ENCODE results near the gene JMJD6. TPM values are rescaled to one million over a fixed set of nuclear protein-coding genes. Genes with fewer than 3 reads are reported as not detected.
"Not testable (repeated sequence)": the region's sequence is repeated elsewhere in the genome, so short reads cannot be mapped to it uniquely, and the experiment has no call there.

JMJD6 gene
- total and polyA plus RNA-seq, 9 donors, result 13.8 to 25.0 (median 22.2) TPM

- H3K36me3 ChIP-seq (ENCODE audit: control insufficient read depth, insufficient read depth, low read length), result peaks cover 2% of the 10 kb centered on the region
- DNase-seq, result peak; percentile 96
- H3K4me1 ChIP-seq (ENCODE audit: control insufficient read depth, insufficient read depth, low read length), result peaks cover 54% of the 10 kb centered on the region
- H3K4me3 ChIP-seq (ENCODE audit: low read length), result peak overlapping the region; percentile 25
- no peaks in the 10 kb centered on the region for H3K9me3 ChIP-seq (replicated peaks; ENCODE audit: control insufficient read depth, low read depth, low read length)
- H3K27me3 ChIP-seq (ENCODE audit: control insufficient read depth, insufficient read depth, low read length), result no peaks in the 10 kb centered on the region
- 12% methylated on average over 33 of the region's 33 CpGs for WGBS (ENCODE audit: insufficient coverage)
- H3K27ac ChIP-seq (ENCODE audit: low read length), result peak overlapping the region; percentile 95
These were observed 25.6 kb downstream of the JMJD6 start for GRCh38 chr17:76700617-76701470.

GRCh38 chr17:76700270-76700616, 26.2 kb downstream of the JMJD6 start:
- H3K4me1 ChIP-seq (ENCODE audit: control insufficient read depth, insufficient read depth, low read length), result peaks cover 58% of the 10 kb centered on the region
- DNase-seq, result peak; percentile 91
- H3K4me3 ChIP-seq (ENCODE audit: low read length), result no peak overlapping the region

GRCh38 chr17:76698466-76698977, 27.9 kb downstream of the JMJD6 start:
- H3K36me3 ChIP-seq (ENCODE audit: control insufficient read depth, insufficient read depth, low read length); H3K27me3 ChIP-seq (ENCODE audit: control insufficient read depth, insufficient read depth, low read length); DNase-seq; H3K4me3 ChIP-seq (ENCODE audit: low read length); H3K27ac ChIP-seq (ENCODE audit: low read length); H3K9me3 ChIP-seq (replicated peaks; ENCODE audit: control insufficient read depth, low read depth, low read length): not testable (repeated sequence)
- H3K4me1 ChIP-seq (ENCODE audit: control insufficient read depth, insufficient read depth, low read length), result peaks cover 60% of the 10 kb centered on the region
- 92% methylated on average over 4 of the region's 7 CpGs for WGBS (ENCODE audit: insufficient coverage)

More at GRCh38 chr17:76700270-76700616, 26.2 kb downstream of the JMJD6 start:
- no peaks in the 10 kb centered on the region for H3K9me3 ChIP-seq (replicated peaks; ENCODE audit: control insufficient read depth, low read depth, low read length)
- peak overlapping the region; percentile 95 for H3K27ac ChIP-seq (ENCODE audit: low read length)
- 23% methylated on average over 7 of the region's 8 CpGs for WGBS (ENCODE audit: insufficient coverage)
- no peaks in the 10 kb centered on the region for H3K27me3 ChIP-seq (ENCODE audit: control insufficient read depth, insufficient read depth, low read length)
- peaks cover 5% of the 10 kb centered on the region for H3K36me3 ChIP-seq (ENCODE audit: control insufficient read depth, insufficient read depth, low read length)

GRCh38 chr17:76697702-76698465, 28.5 kb downstream of the JMJD6 start:
- peak overlapping the region; percentile 43 for H3K27ac ChIP-seq (ENCODE audit: low read length)
- 44% methylated on average over 10 of the region's 17 CpGs for WGBS (ENCODE audit: insufficient coverage)
- H3K36me3 ChIP-seq (ENCODE audit: control insufficient read depth, insufficient read depth, low read length), result peaks cover 5% of the 10 kb centered on the region
- H3K9me3 ChIP-seq (replicated peaks; ENCODE audit: control insufficient read depth, low read depth, low read length), result no peaks in the 10 kb centered on the region
- no peak overlapping the region for H3K4me3 ChIP-seq (ENCODE audit: low read length)
- DNase-seq, result no peak
- H3K4me1 ChIP-seq (ENCODE audit: control insufficient read depth, insufficient read depth, low read length), result peaks cover 60% of the 10 kb centered on the region
- H3K27me3 ChIP-seq (ENCODE audit: control insufficient read depth, insufficient read depth, low read length), result no peaks in the 10 kb centered on the region

- H3K27ac ChIP-seq (ENCODE audit: low read length), result peak overlapping the region; percentile 50
- H3K4me3 ChIP-seq (ENCODE audit: low read length), result no peak overlapping the region
- peak; percentile 71 for DNase-seq
- 57% methylated on average over 17 of the region's 25 CpGs for WGBS (ENCODE audit: insufficient coverage)
- H3K27me3 ChIP-seq (ENCODE audit: control insufficient read depth, insufficient read depth, low read length), result no peaks in the 10 kb centered on the region
- H3K36me3 ChIP-seq (ENCODE audit: control insufficient read depth, insufficient read depth, low read length), result peaks cover 5% of the 10 kb centered on the region
- peaks cover 58% of the 10 kb centered on the region for H3K4me1 ChIP-seq (ENCODE audit: control insufficient read depth, insufficient read depth, low read length)
- H3K9me3 ChIP-seq (replicated peaks; ENCODE audit: control insufficient read depth, low read depth, low read length), result no peaks in the 10 kb centered on the region
These were observed 29.4 kb downstream of the JMJD6 start for GRCh38 chr17:76696763-76697701.

- no peaks in the 10 kb centered on the region for H3K27me3 ChIP-seq (ENCODE audit: control insufficient read depth, insufficient read depth, low read length)
- no peak overlapping the region for H3K27ac ChIP-seq (ENCODE audit: low read length)
- no peak overlapping the region for H3K4me3 ChIP-seq (ENCODE audit: low read length)
- peaks cover 42% of the 10 kb centered on the region for H3K4me1 ChIP-seq (ENCODE audit: control insufficient read depth, insufficient read depth, low read length)
- no peak for DNase-seq
- no peaks in the 10 kb centered on the region for H3K9me3 ChIP-seq (replicated peaks; ENCODE audit: control insufficient read depth, low read depth, low read length)
- peaks cover 5% of the 10 kb centered on the region for H3K36me3 ChIP-seq (ENCODE audit: control insufficient read depth, insufficient read depth, low read length)
- 65% methylated on average over 9 of the region's 16 CpGs for WGBS (ENCODE audit: insufficient coverage)
These were observed 31.2 kb downstream of the JMJD6 start for GRCh38 chr17:76695059-76695831.

GRCh38 chr17:76691379-76692191, 34.8 kb downstream of the JMJD6 start:
- H3K27ac ChIP-seq (ENCODE audit: low read length), result no peak overlapping the region
- peaks cover 43% of the 10 kb centered on the region for H3K4me1 ChIP-seq (ENCODE audit: control insufficient read depth, insufficient read depth, low read length)
- H3K27me3 ChIP-seq (ENCODE audit: control insufficient read depth, insufficient read depth, low read length), result no peaks in the 10 kb centered on the region
- H3K36me3 ChIP-seq (ENCODE audit: control insufficient read depth, insufficient read depth, low read length), result peaks cover 13% of the 10 kb centered on the region
- H3K9me3 ChIP-seq (replicated peaks; ENCODE audit: control insufficient read depth, low read depth, low read length), result no peaks in the 10 kb centered on the region
- no peak overlapping the region for H3K4me3 ChIP-seq (ENCODE audit: low read length)
- 91% methylated on average over 12 of the region's 14 CpGs for WGBS (ENCODE audit: insufficient coverage)
- DNase-seq, result no peak

- 36% methylated on average over 7 of the region's 13 CpGs for WGBS (ENCODE audit: insufficient coverage)
- no peaks in the 10 kb centered on the region for H3K27me3 ChIP-seq (ENCODE audit: control insufficient read depth, insufficient read depth, low read length)
- H3K9me3 ChIP-seq (replicated peaks; ENCODE audit: control insufficient read depth, low read depth, low read length), result no peaks in the 10 kb centered on the region
- no peak overlapping the region for H3K4me3 ChIP-seq (ENCODE audit: low read length)
- no peak overlapping the region for H3K27ac ChIP-seq (ENCODE audit: low read length)
- peaks cover 48% of the 10 kb centered on the region for H3K4me1 ChIP-seq (ENCODE audit: control insufficient read depth, insufficient read depth, low read length)
- no peak for DNase-seq
- H3K36me3 ChIP-seq (ENCODE audit: control insufficient read depth, insufficient read depth, low read length), result peaks cover 14% of the 10 kb centered on the region
These were observed 35.7 kb downstream of the JMJD6 start for GRCh38 chr17:76690596-76691280.

Data from muscle of leg (tissue), 11 donors.